Transverse colon (tissue), 4 donors: ENCODE measurements around the gene DDI2.

Source experiments
- CTCF ChIP-seq, 5 experiments: fragments of 200-600 bp in 3 of 5; fragments of 450-650 bp in 2 of 5; sonication (generic) in 3 of 5; IDR thresholded peaks; 1 replicate in 2 of 5; 2 replicates in 3 of 5; pipeline ENCODE4 v1.5.1; 2016 to 2017; ENCODE audit warnings: antibody characterized with exemption in 5 of 5, inconsistent platforms in 3 of 5, mild to moderate bottlenecking in 2 of 5, moderate library complexity in 1 of 5
- EP300 ChIP-seq: sonication (generic); formaldehyde crosslinking; IDR thresholded peaks from one replicate; pipeline ENCODE4 v1.6.1; 2017; ENCODE audit warnings: antibody characterized with exemption, low read depth
- POLR2A ChIP-seq: fragments of 450-650 bp; IDR thresholded peaks from one replicate; pipeline ENCODE4 v1.6.1; 2016; ENCODE audit warnings: antibody characterized with exemption, mild to moderate bottlenecking, moderate library complexity
- POLR2AphosphoS5 ChIP-seq, 3 donors: sonication (generic); formaldehyde crosslinking; IDR thresholded peaks; one replicate each; pipeline ENCODE4 v1.6.1; 2016; ENCODE audit warnings: antibody characterized with exemption in 3 of 3

- TF ChIP-seq CTCF (IDR thresholded peaks at IDR 0.05) = no peak
- no peak for TF ChIP-seq EP300
- TF ChIP-seq POLR2AphosphoS5 (IDR thresholded peaks at IDR 0.05) = no peak
- no peak for TF ChIP-seq POLR2A
Measured at GRCh38 chr1:15574741-15575140, 42.5 kb upstream of the DDI2 start.
